K562 (cell line): Measurements from ENCODE around the gene MAP3K2. TPM values are rescaled to one million over a fixed set of nuclear protein-coding genes. Genes with fewer than 3 reads are reported as not detected.

Experiments
- CREB1 ChIP-seq, 2 experiments: sonication (generic) in 1 of 2; formaldehyde crosslinking in 1 of 2; IDR thresholded peaks; 2 replicates each; pipeline versions ENCODE4 v1.6.1 to v1.8.0; 2012 to 2022; ENCODE audit warnings: inconsistent platforms in 1 of 2, mild to moderate bottlenecking in 1 of 2, missing genetic modification reagents in 1 of 2, moderate library complexity in 1 of 2
- HNRNPK ChIP-seq: fragments of 200-400 bp; formaldehyde crosslinking; IDR thresholded peaks from one replicate; pipeline ENCODE4 v1.6.1; 2018; ENCODE audit warnings: mild to moderate bottlenecking, low read depth, low read length; ENCODE audit not compliant: poor library complexity, severe bottlenecking
- JUNB ChIP-seq: fragments of 450-650 bp; formaldehyde crosslinking; conservative IDR thresholded peaks from 2 replicates; pipeline ENCODE4 v1.4.0; 2020; ENCODE audit warnings: mild to moderate bottlenecking
- KDM2B ChIP-seq: fragments of 250-450 bp; sonication (Bioruptor Pico); IDR thresholded peaks from 2 replicates; pipeline ENCODE4 v1.8.0; 2021; ENCODE audit warnings: mild to moderate bottlenecking, moderate library complexity
- MGA ChIP-seq: fragments of 450-650 bp; IDR thresholded peaks from 2 replicates; pipeline ENCODE4 v1.6.1; 2016; ENCODE audit warnings: mild to moderate bottlenecking, moderate library complexity
- MXD1 ChIP-seq: fragments of 250-450 bp; sonication (Bioruptor Pico); IDR thresholded peaks from 2 replicates; pipeline ENCODE4 v1.8.0; 2021; ENCODE audit warnings: borderline replicate concordance, mild to moderate bottlenecking, moderate library complexity; ENCODE audit not compliant: poor library complexity, severe bottlenecking
- NCOA1 ChIP-seq: fragments of 450-650 bp; IDR thresholded peaks from 2 replicates; pipeline ENCODE4 v1.6.1; 2016; ENCODE audit warnings: low read depth
- POLR2AphosphoS5 ChIP-seq: IDR thresholded peaks from 2 replicates; pipeline ENCODE4 v1.6.1; 2011; ENCODE audit warnings: mild to moderate bottlenecking, low read depth, low read length, moderate library complexity; ENCODE audit not compliant: control insufficient read depth, insufficient read depth
- POU5F1 ChIP-seq: fragments of 150-350 bp; IDR thresholded peaks from 2 replicates; pipeline ENCODE4 v1.6.1; 2014; ENCODE audit warnings: borderline replicate concordance, low read length, low read depth, mild to moderate bottlenecking; ENCODE audit not compliant: partially characterized antibody
- SNIP1 ChIP-seq: fragments of 450-650 bp; IDR thresholded peaks from 2 replicates; pipeline ENCODE4 v1.7.1; 2017; ENCODE audit warnings: low read depth, mild to moderate bottlenecking
- TBP ChIP-seq: optimal IDR thresholded peaks from 2 replicates; pipeline ENCODE3; 2011; ENCODE audit warnings: low read depth, low read length, improper control_type of control experiment
- TOE1 ChIP-seq, 2 experiments: fragments of 450-650 bp in 1 of 2; sonication (generic) in 1 of 2; formaldehyde crosslinking in 1 of 2; IDR thresholded peaks; 2 replicates each; pipeline versions ENCODE4 v1.7.1 to v1.8.0; 2016 to 2022; ENCODE audit warnings: borderline replicate concordance in 2 of 2, mild to moderate bottlenecking in 2 of 2, antibody characterized with exemption in 1 of 2, inconsistent platforms in 1 of 2, low read depth in 1 of 2, missing genetic modification reagents in 1 of 2, moderate library complexity in 1 of 2
- ZBTB7A ChIP-seq: IDR thresholded peaks from 2 replicates; pipeline ENCODE4 v1.6.1; 2011; ENCODE audit warnings: low read depth, mild to moderate bottlenecking, low read length, moderate library complexity, borderline replicate concordance; ENCODE audit not compliant: control insufficient read depth
- ZNF253 ChIP-seq: fragments of 250-450 bp; sonication (Bioruptor Pico); conservative IDR thresholded peaks from 2 replicates; pipeline ENCODE4 v1.6.1; 2021; ENCODE audit warnings: mild to moderate bottlenecking
- polyA plus RNA-seq, 8 experiments: library from polyadenylated mRNA; depleted of rRNA in 4 of 8; stranded (reverse) in 5 of 8; unstranded in 3 of 8; fragments of >200 nt; fragmentation: Nextera tagmentation in 2 of 8; fragmentation: Illumina TruSeq in 1 of 8; extraction: Ambion mirVana in 2 of 8; extraction: Trizol in 1 of 8; gene quantifications; 2 replicates each; pipeline versions ENCODE4 v1.2.1 to v1.2.3, GENCODE V29; 2011 to 2014; ENCODE audit warnings: inconsistent platforms in 1 of 8, missing spikeins in 1 of 8
- total RNA-seq, 7 experiments: library from RNA; depleted of rRNA in 6 of 7; stranded (reverse); fragments of >200 nt in 6 of 7; fragmentation: Illumina TruSeq in 2 of 7; extraction: Trizol in 2 of 7; gene quantifications; 2 replicates each; pipeline versions ENCODE4 v1.2.1 to v1.2.3, GENCODE V29; 2011 to 2021; ENCODE audit warnings: low replicate concordance in 1 of 7

The MAP3K2 gene
- total and polyA plus RNA-seq, 9 of the 15 experiments (the other 6 are each of a cell fraction or from before 2014, with no cell fraction given): 1.2 to 14.2 (median 5.7) TPM

DNA sequence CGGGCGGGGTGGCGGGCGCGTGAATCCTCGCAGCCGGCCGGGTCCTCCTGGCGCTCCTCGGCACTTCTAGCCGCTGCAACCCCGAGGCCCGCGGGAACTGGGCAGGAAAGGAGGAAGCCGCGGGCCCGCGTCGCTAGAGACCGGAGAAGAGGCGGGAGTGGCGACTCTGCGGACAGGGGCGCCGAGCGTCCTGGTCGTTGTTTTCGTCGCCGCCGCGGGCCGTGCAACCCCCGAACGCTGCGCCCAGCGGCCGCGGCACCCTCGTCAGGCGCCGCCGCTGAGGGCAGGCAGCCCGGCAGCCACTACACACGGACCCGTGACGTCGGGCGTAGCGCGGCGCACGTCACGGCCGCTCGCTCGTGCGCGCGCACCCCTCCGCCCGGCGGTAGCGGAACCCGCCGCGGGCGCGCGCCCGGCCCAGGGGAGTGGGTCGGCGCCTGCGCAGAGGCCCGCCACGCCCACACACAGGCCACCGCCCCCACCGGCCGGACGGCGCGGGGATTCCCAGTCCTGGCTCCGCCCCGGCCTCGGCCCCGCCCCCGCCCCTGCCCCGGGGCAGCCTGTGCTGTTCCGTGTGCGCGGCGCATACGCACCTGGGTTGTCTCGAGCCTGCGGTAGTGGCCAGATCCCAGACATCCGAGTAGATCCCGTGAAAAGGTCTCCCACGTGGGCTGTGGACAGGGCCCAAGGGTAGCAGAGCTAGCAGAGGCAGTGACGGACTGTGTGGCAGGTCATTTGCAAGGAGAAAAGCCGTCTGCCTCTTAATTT is at the start of gene MAP3K2 (continued):
- TF ChIP-seq MGA (no peak; the same call in 1 of the 2 replicates), ZBTB7A (peak; percentile 30; the same call in 1 of the 2 replicates), MXD1 (peak; percentile 60), CREB1 (IDR thresholded peaks at IDR 0.05) (peak; percentile 96), CREB1 (CRISPR knock-in tag; IDR thresholded peaks at IDR 0.05) (peak; percentile 83), KDM2B (0 out of 2 replicates have a peak, but pooled peaks have one; percentile 23), JUNB (no peak), TOE1 (IDR thresholded peaks at IDR 0.05; ENCODE audit: borderline replicate concordance) (no peak), TOE1 (CRISPR knock-in tag; IDR thresholded peaks at IDR 0.05; ENCODE audit: borderline replicate concordance, low read depth) (no peak), SNIP1 (no peak), HNRNPK (no peak), NCOA1 (no peak), ZNF253 (CRISPR knock-in tag) (no peak), TBP (peak; percentile 56), POU5F1 (no peak), POLR2AphosphoS5 (peak; percentile 78)
